ENCODE data around the gene SHB. TPM values are rescaled to one million over a fixed set of nuclear protein-coding genes. Genes with fewer than 3 reads are reported as not detected.

Gene SHB
- total RNA-seq, 2 experiments from 2014 or later: 0.41 to 1.0 TPM

DNA sequence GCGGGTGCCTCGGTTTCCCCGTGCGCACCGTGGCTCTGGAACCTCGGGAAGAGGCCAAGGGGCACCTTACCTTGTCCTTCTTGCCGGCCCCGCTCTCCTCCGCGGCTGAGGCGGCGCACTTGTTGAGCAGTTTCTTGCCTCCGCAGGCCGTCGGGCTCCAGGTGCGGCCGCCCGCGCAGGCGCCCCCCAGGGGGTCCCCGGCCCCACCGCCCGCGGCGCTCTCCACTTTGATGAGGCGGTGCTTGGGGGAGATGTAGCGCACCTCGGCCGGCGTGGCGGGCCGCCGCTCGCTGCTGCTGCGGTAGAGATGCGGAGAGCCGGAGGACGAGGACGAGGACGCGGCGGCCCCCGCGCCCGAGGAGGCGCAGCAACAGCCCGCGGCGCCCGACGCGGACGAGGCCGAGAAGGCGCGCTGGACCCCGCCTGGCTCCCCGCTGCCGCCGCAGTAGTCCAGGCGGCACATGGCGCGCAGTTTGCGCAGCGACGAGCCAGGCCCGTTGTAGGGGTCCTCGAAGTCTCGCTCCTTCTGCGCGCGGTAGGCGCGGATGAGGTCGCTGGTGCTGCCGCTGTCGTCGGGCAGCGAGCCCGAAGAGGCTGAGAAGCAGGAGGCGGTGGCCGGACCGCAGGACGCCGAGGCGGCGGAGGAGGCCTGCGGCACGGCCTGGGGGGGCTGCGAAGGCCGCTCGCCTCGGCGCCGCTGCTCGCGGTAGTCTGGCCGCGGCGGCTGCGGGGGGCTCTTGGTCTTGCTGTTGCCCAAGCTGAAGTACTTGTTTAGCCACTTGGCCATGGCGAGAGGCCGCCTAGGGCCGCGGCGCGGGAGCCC lies 957 bp downstream of the SHB start:
- no peak for TF ChIP-seq EZH2phosphoT487 (IDR thresholded peaks at IDR 0.05; ENCODE audit: borderline replicate concordance, low read depth, low read length)
- TF ChIP-seq, protein P1, sequence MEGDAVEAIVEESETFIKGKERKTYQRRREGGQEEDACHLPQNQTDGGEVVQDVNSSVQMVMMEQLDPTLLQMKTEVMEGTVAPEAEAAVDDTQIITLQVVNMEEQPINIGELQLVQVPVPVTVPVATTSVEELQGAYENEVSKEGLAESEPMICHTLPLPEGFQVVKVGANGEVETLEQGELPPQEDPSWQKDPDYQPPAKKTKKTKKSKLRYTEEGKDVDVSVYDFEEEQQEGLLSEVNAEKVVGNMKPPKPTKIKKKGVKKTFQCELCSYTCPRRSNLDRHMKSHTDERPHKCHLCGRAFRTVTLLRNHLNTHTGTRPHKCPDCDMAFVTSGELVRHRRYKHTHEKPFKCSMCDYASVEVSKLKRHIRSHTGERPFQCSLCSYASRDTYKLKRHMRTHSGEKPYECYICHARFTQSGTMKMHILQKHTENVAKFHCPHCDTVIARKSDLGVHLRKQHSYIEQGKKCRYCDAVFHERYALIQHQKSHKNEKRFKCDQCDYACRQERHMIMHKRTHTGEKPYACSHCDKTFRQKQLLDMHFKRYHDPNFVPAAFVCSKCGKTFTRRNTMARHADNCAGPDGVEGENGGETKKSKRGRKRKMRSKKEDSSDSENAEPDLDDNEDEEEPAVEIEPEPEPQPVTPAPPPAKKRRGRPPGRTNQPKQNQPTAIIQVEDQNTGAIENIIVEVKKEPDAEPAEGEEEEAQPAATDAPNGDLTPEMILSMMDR (conservative IDR thresholded peaks at IDR 0.05; ENCODE audit: low read length): no peak
- Histone ChIP-seq H3K4me2 (ENCODE audit: low read length) (peak overlapping the region; percentile 83), H3K9me3 (ENCODE audit: low read length) (no peaks in the 10 kb centered on the region), H3K27ac (ENCODE audit: low read depth, low read length, poor library complexity, severe bottlenecking) (no peak overlapping the region), H3K79me2 (ENCODE audit: insufficient read depth, low read depth, low read length) (no peaks in the 10 kb centered on the region), H2AFZ (ENCODE audit: low read length) (no peak overlapping the region), H3K9me2 (ENCODE audit: insufficient read depth, low read length) (no peaks in the 10 kb centered on the region), H3K36me3 (ENCODE audit: insufficient read depth, low read length) (no peaks in the 10 kb centered on the region), H3K4me3 (ENCODE audit: low read depth, low read length, poor library complexity, severe bottlenecking) (peak overlapping the region; percentile 73), H3K4me1 (ENCODE audit: insufficient read depth, low read length, poor library complexity, severe bottlenecking) (peaks cover 5% of the 10 kb centered on the region), H4K20me1 (ENCODE audit: insufficient read depth, low read length) (no peaks in the 10 kb centered on the region)
- intact Hi-C loops (cut with micrococcal nuclease; ENCODE audit: unreplicated experiment): loop anchor here (5.0 kb wide), 1 partner anchor 156 kb away; no protein-coding TSS in a partner anchor
- CTCF ChIA-PET (ENCODE audit: unreplicated experiment): no interaction called here
- POLR2A ChIA-PET: no interaction called here
- no TSS peak for BruUV-seq (replicated peaks)
- no peak for DNase-seq (ENCODE audit: low spot score)

GRCh38 chr9:38066914-38067858 lies 1.8 kb downstream of the SHB start:
- Histone ChIP-seq H3K4me2 (ENCODE audit: low read length) (peak overlapping the region; percentile 83), H3K9me3 (ENCODE audit: low read length) (no peaks in the 10 kb centered on the region), H3K36me3 (ENCODE audit: insufficient read depth, low read length) (no peaks in the 10 kb centered on the region), H3K27ac (ENCODE audit: low read depth, low read length, poor library complexity, severe bottlenecking) (no peak overlapping the region), H3K4me1 (ENCODE audit: insufficient read depth, low read length, poor library complexity, severe bottlenecking) (peaks cover 5% of the 10 kb centered on the region), H3K79me2 (ENCODE audit: insufficient read depth, low read depth, low read length) (no peaks in the 10 kb centered on the region), H4K20me1 (ENCODE audit: insufficient read depth, low read length) (no peaks in the 10 kb centered on the region), H3K9me2 (ENCODE audit: insufficient read depth, low read length) (no peaks in the 10 kb centered on the region), H3K4me3 (ENCODE audit: low read depth, low read length, poor library complexity, severe bottlenecking) (peak overlapping the region; percentile 73), H2AFZ (ENCODE audit: low read length) (no peak overlapping the region)
- TF ChIP-seq, protein P1 (conservative IDR thresholded peaks at IDR 0.05; ENCODE audit: low read length): no peak
- no peak for TF ChIP-seq EZH2phosphoT487 (IDR thresholded peaks at IDR 0.05; ENCODE audit: borderline replicate concordance, low read depth, low read length)
- ChIA-PET POLR2A (no interaction called here), CTCF (ENCODE audit: unreplicated experiment) (no interaction called here)
- BruUV-seq (replicated peaks): no TSS peak
- no peak for DNase-seq (ENCODE audit: low spot score)
- intact Hi-C loops (cut with micrococcal nuclease; ENCODE audit: unreplicated experiment): loop anchor here (5.0 kb wide), 1 partner anchor 155 kb away; no protein-coding TSS in a partner anchor
